CD14-positive monocyte (primary cell): ENCODE measurements around the gene ZNF805. TPM values are rescaled to one million over a fixed set of nuclear protein-coding genes. Genes with fewer than 3 reads are reported as not detected.

Experiments used
- DNase-seq, 3 donors: peaks; one replicate each; pipeline ENCODE4 v3.0.0-alpha.2; 2011 to 2022
- H2AFZ ChIP-seq: 2 replicates; pipeline ENCODE4 v1.6.0; 2012; ENCODE audit warnings: mild to moderate bottlenecking, low read depth, low read length, inconsistent platforms; ENCODE audit not compliant: insufficient read depth, poor library complexity, severe bottlenecking
- H3K27ac ChIP-seq, 2 donors: 1 replicate in 1 of 2; 2 replicates in 1 of 2; pipeline ENCODE4 v1.5.1; 2012 to 2013; ENCODE audit warnings: low read length in 2 of 2, control low read depth in 1 of 2, inconsistent platforms in 1 of 2, low read depth in 1 of 2, mild to moderate bottlenecking in 1 of 2
- H3K27me3 ChIP-seq, 2 donors: one replicate each; pipeline versions ENCODE4 v1.6.0 to v1.6.1; 2011 to 2013; ENCODE audit warnings: low read length in 2 of 2; ENCODE audit not compliant: control insufficient read depth in 2 of 2, insufficient read depth in 2 of 2
- H3K36me3 ChIP-seq, 2 donors: replicated peaks in 1 of 2; 1 replicate in 1 of 2; 2 replicates in 1 of 2; pipeline versions ENCODE4 v1.5.1 to v1.6.1; 2012 to 2013; ENCODE audit warnings: low read length in 2 of 2, control low read depth in 1 of 2, inconsistent platforms in 1 of 2, mild to moderate bottlenecking in 1 of 2; ENCODE audit not compliant: insufficient read depth in 2 of 2, control insufficient read depth in 1 of 2
- H3K4me1 ChIP-seq, 2 donors: 1 replicate in 1 of 2; 2 replicates in 1 of 2; pipeline versions ENCODE4 v1.5.1 to v1.6.1; 2012 to 2013; ENCODE audit warnings: low read length in 2 of 2, control low read depth in 1 of 2, inconsistent platforms in 1 of 2, mild to moderate bottlenecking in 1 of 2, moderate library complexity in 1 of 2; ENCODE audit not compliant: insufficient read depth in 2 of 2, control insufficient read depth in 1 of 2
- H3K4me2 ChIP-seq: replicated peaks from 2 replicates; pipeline ENCODE3; 2012; ENCODE audit warnings: low read length, moderate library complexity, mild to moderate bottlenecking; ENCODE audit not compliant: poor library complexity, severe bottlenecking; ENCODE audit errors: extremely low read depth
- H3K4me3 ChIP-seq, 3 experiments: fragments of 200-600 bp in 1 of 3; sonication (generic) in 1 of 3; replicated peaks in 1 of 3; 1 replicate in 2 of 3; 2 replicates in 1 of 3; pipeline ENCODE4 v1.5.1; 2011 to 2013; ENCODE audit warnings: low read length in 3 of 3, mild to moderate bottlenecking in 3 of 3, control low read depth in 2 of 3, low read depth in 2 of 3, inconsistent platforms in 1 of 3, moderate library complexity in 1 of 3
- H3K79me2 ChIP-seq: 2 replicates; pipeline ENCODE4 v1.6.0; 2012; ENCODE audit warnings: mild to moderate bottlenecking, control low read depth, inconsistent platforms, low read length, moderate library complexity; ENCODE audit not compliant: insufficient read depth
- H3K9ac ChIP-seq: 2 replicates; pipeline ENCODE4 v1.6.0; 2017; ENCODE audit warnings: low read length, mild to moderate bottlenecking; ENCODE audit not compliant: insufficient read depth, poor library complexity, severe bottlenecking
- H3K9me3 ChIP-seq, 2 donors: replicated peaks in 1 of 2; 1 replicate in 1 of 2; 2 replicates in 1 of 2; pipeline versions ENCODE4 v1.5.1 to v1.6.1; 2012 to 2013; ENCODE audit warnings: low read length in 2 of 2, control low read depth in 1 of 2; ENCODE audit not compliant: control insufficient read depth in 1 of 2, insufficient read depth in 1 of 2
- H4K20me1 ChIP-seq: 2 replicates; pipeline ENCODE4 v1.6.0; 2012; ENCODE audit warnings: mild to moderate bottlenecking, low read length, control low read depth, moderate library complexity; ENCODE audit not compliant: insufficient read depth
- H3K27ac Mint-ChIP-seq, 7 donors: one replicate each; pipeline ENCODE4 v1.8.0; 2020; ENCODE audit warnings: mild to moderate bottlenecking in 7 of 7, mixed read lengths in 7 of 7, moderate library complexity in 6 of 7, inconsistent platforms in 2 of 7
- H3K27me3 Mint-ChIP-seq, 3 donors: one replicate each; pipeline ENCODE4 v1.8.0; 2021 to 2022; ENCODE audit warnings: low read depth in 3 of 3, mild to moderate bottlenecking in 3 of 3, mixed read lengths in 3 of 3, moderate library complexity in 3 of 3, inconsistent platforms in 1 of 3
- H3K36me3 Mint-ChIP-seq, 2 donors: one replicate each; pipeline ENCODE4 v1.8.0; 2020; ENCODE audit warnings: mixed read lengths in 2 of 2, inconsistent platforms in 1 of 2, mild to moderate bottlenecking in 1 of 2
- H3K4me1 Mint-ChIP-seq: one replicate; pipeline ENCODE4 v1.8.0; 2020; ENCODE audit warnings: mild to moderate bottlenecking, mixed read lengths
- H3K4me3 Mint-ChIP-seq, 2 donors: one replicate each; pipeline ENCODE4 v1.8.0; 2020; ENCODE audit warnings: mild to moderate bottlenecking in 2 of 2, mixed read lengths in 2 of 2, moderate library complexity in 1 of 2
- H3K9me3 Mint-ChIP-seq, 7 donors: one replicate each; pipeline ENCODE4 v1.8.0; 2020 to 2022; ENCODE audit warnings: mixed read lengths in 7 of 7, mild to moderate bottlenecking in 6 of 7, moderate library complexity in 6 of 7, inconsistent platforms in 2 of 7
- CTCF ChIP-seq: fragments of 200-600 bp; IDR thresholded peaks from one replicate; pipeline ENCODE4 v1.8.0; 2022; ENCODE audit warnings: antibody characterized with exemption, mild to moderate bottlenecking
- WGBS: methylation state at CpG from one replicate; pipeline ENCODE4 v1.1.5; 2013; ENCODE audit warnings: missing lambda C conversion rate; ENCODE audit not compliant: insufficient coverage; 5-methylcytosine and 5-hydroxymethylcytosine counted together
- intact Hi-C, 2 donors: fragments of 100-400 bp; cut with micrococcal nuclease; formaldehyde crosslinking; loops; one replicate each; pipeline versions ENCODE4 v1.15.0 to v1.15.1; 2023
- polyA plus RNA-seq, 3 donors: library from polyadenylated mRNA; depleted of rRNA in 1 of 3; unstranded in 2 of 3; stranded (reverse) in 1 of 3; fragments of 300-500 nt in 2 of 3; fragments of >200 nt in 1 of 3; fragmentation: Illumina TruSeq in 2 of 3; gene quantifications; 1 replicate in 2 of 3; 2 replicates in 1 of 3; pipeline ENCODE4 v1.2.3, GENCODE V29; 2012 to 2021

ZNF805 gene
- polyA plus RNA-seq, 3 donors = 1.3 to 3.4 (median 3.3) TPM

GRCh38 chr19:57288373-57288772 lies 47.9 kb downstream of the ZNF805 start:
- Mint-ChIP-seq H3K27ac (no peak overlapping the region), H3K4me3 (no peak overlapping the region), H3K9me3 (peaks cover 18 to 48% (median 38%) of the 10 kb centered on the region in 7 donors), H3K4me1 (no peaks in the 10 kb centered on the region), H3K36me3 (peaks cover 82 to 98% of the 10 kb centered on the region in 2 donors), H3K27me3 (peaks cover 0 to 2% (median 0%) of the 10 kb centered on the region in 3 donors)
- H3K4me1 ChIP-seq = no peaks in the 10 kb centered on the region
- intact Hi-C loops = no loop called here
- peaks cover 8% of the 10 kb centered on the region for H4K20me1 ChIP-seq
- no peaks in the 10 kb centered on the region for H3K27me3 ChIP-seq
- no peak for DNase-seq
- no peak for TF ChIP-seq CTCF
- no peak overlapping the region for H3K4me2 ChIP-seq
- peaks cover 90 to 96% of the 10 kb centered on the region in 2 donors for H3K36me3 ChIP-seq
- H3K27ac ChIP-seq = no peak overlapping the region
- peaks cover 31 to 32% of the 10 kb centered on the region in 2 donors for H3K9me3 ChIP-seq
- H3K4me3 ChIP-seq = no peak overlapping the region
- peaks cover 68% of the 10 kb centered on the region for H3K79me2 ChIP-seq
- WGBS = 100% methylated on average over 2 of the region's 4 CpGs
- H2AFZ ChIP-seq = no peak overlapping the region
- H3K9ac ChIP-seq = no peak overlapping the region

- intact Hi-C loops = no loop called here
- peaks cover 18 to 66% (median 38%) of the 10 kb centered on the region in 7 donors for H3K9me3 Mint-ChIP-seq
- WGBS = 100% methylated on average over 3 of the region's 11 CpGs
Observed at GRCh38 chr19:57290970-57291369, 50.5 kb downstream of the ZNF805 start.

More at GRCh38 chr19:57290970-57291369, 50.5 kb downstream of the ZNF805 start:
- Histone ChIP-seq H3K4me3 (no peak overlapping the region), H3K79me2 (peaks cover 62% of the 10 kb centered on the region), H3K27me3 (no peaks in the 10 kb centered on the region), H3K4me2 (no peak overlapping the region), H3K4me1 (no peaks in the 10 kb centered on the region), H2AFZ (no peak overlapping the region), H3K9me3 (peaks cover 36 to 37% of the 10 kb centered on the region in 2 donors), H4K20me1 (peaks cover 7% of the 10 kb centered on the region), H3K36me3 (peaks cover 75 to 95% of the 10 kb centered on the region in 2 donors), H3K9ac (no peak overlapping the region), H3K27ac (no peak overlapping the region)
- Mint-ChIP-seq H3K4me3 (no peak overlapping the region), H3K36me3 (peaks cover 78 to 99% of the 10 kb centered on the region in 2 donors), H3K27me3 (no peaks in the 10 kb centered on the region), H3K4me1 (no peaks in the 10 kb centered on the region), H3K27ac (no peak overlapping the region)
- DNase-seq = no peak
- TF ChIP-seq CTCF = no peak
